Measurements from ENCODE around the gene SUCNR1.
"Not testable (repeated sequence)": the region's sequence is repeated elsewhere in the genome, so short reads cannot be mapped to it uniquely, and the experiment has no call there.

SUCNR1 gene

GRCh38 chr3:151903501-151903991 is 30.1 kb downstream of the SUCNR1 start:
- no peak for DNase-seq

- no peak for DNase-seq
Measured at GRCh38 chr3:151905647-151906046, 32.2 kb downstream of the SUCNR1 start.

GRCh38 chr3:151906751-151907150 is 33.3 kb downstream of the SUCNR1 start:
- no peak for DNase-seq

GRCh38 chr3:151908399-151908798 is 35.0 kb downstream of the SUCNR1 start:
- no peak for DNase-seq

GRCh38 chr3:151909681-151910405 is 36.4 kb downstream of the SUCNR1 start:
- no peak for DNase-seq

- DNase-seq, result no peak
Measured at GRCh38 chr3:151911462-151911861, 38.0 kb downstream of the SUCNR1 start.

- DNase-seq, result no peak
Measured at GRCh38 chr3:151912028-151912427, 38.6 kb downstream of the SUCNR1 start.

GRCh38 chr3:151916781-151917180 is 43.3 kb downstream of the SUCNR1 start:
- no peak for DNase-seq

GRCh38 chr3:151918253-151919029 is 45.0 kb downstream of the SUCNR1 start:
- no peak for DNase-seq

- DNase-seq, result no peak
Measured at GRCh38 chr3:151919030-151919328, 45.5 kb downstream of the SUCNR1 start.

- no peak for DNase-seq
Measured at GRCh38 chr3:151919446-151919845, 46.0 kb downstream of the SUCNR1 start.

- no peak for DNase-seq
Measured at GRCh38 chr3:151923901-151924300, 50.5 kb downstream of the SUCNR1 start.

- no peak for DNase-seq
Measured at GRCh38 chr3:151924753-151925152, 51.3 kb downstream of the SUCNR1 start.

GRCh38 chr3:151925419-151925818 is 52.0 kb downstream of the SUCNR1 start:
- DNase-seq, result no peak

GRCh38 chr3:151925876-151926275 is 52.4 kb downstream of the SUCNR1 start:
- DNase-seq, result no peak

GRCh38 chr3:151926956-151927355 is 53.5 kb downstream of the SUCNR1 start:
- no peak for DNase-seq

- DNase-seq, result not testable (repeated sequence)
Measured at GRCh38 chr3:151927915-151928525, 54.6 kb downstream of the SUCNR1 start.

GRCh38 chr3:151931171-151931570 is 57.7 kb downstream of the SUCNR1 start:
- DNase-seq, result no peak

GRCh38 chr3:151933234-151933853 is 59.9 kb downstream of the SUCNR1 start:
- DNase-seq, result no peak

Measured in effector CD4-positive, alpha-beta T cell (primary cell).